ENCODE measurements around the gene DBT. TPM values are rescaled to one million over a fixed set of nuclear protein-coding genes. Genes with fewer than 3 reads are reported as not detected.

The DBT gene
- total RNA-seq, 1 experiment from 2014 or later = 14.0 TPM

GRCh38 chr1:100279358-100279923, 29.8 kb upstream of the DBT start:
- Histone ChIP-seq H3K9me3 (ENCODE audit: control insufficient read depth in 1 of 2, insufficient read depth in 1 of 2, low read depth in 1 of 2, low read length in 2 of 2) (no peaks in the 10 kb centered on the region), H3K9ac (ENCODE audit: low read length) (no peak overlapping the region), H3K9me2 (ENCODE audit: insufficient read depth) (no peaks in the 10 kb centered on the region), H4K20me1 (ENCODE audit: insufficient read depth) (no peaks in the 10 kb centered on the region; the same call in 1 of the 2 replicates), H3K4me1 (ENCODE audit: control insufficient read depth in 1 of 2, insufficient read depth in 2 of 2, low read length in 2 of 2) (no peaks in the 10 kb centered on the region), H3K27ac (ENCODE audit: low read depth, low read length) (no peak overlapping the region), H3K79me2 (ENCODE audit: insufficient read depth, low read length) (no peaks in the 10 kb centered on the region), H3K36me3 (ENCODE audit: control insufficient read depth in 1 of 2, insufficient read depth in 2 of 2, low read length in 2 of 2) (peaks cover 32 to 37% of the 10 kb centered on the region in 2 experiments), H3K4me3 (replicated peaks in 1 of 2; ENCODE audit: low read depth in 1 of 2, low read length in 2 of 2) (no peak overlapping the region), H3K27me3 (ENCODE audit: insufficient read depth, low read length) (no peaks in the 10 kb centered on the region), H2AFZ (ENCODE audit: low read depth, low read length, poor library complexity, severe bottlenecking) (no peak overlapping the region), H3K4me2 (ENCODE audit: low read length) (no peak overlapping the region)
- TF ChIP-seq MAX (IDR thresholded peaks at IDR 0.05) (no peak), SP1 (IDR thresholded peaks at IDR 0.05; ENCODE audit: low read depth) (no peak), EZH2 (IDR thresholded peaks at IDR 0.05) (no peak), SRF (IDR thresholded peaks at IDR 0.05; ENCODE audit: low read depth) (no peak), CEBPB (IDR thresholded peaks at IDR 0.05; ENCODE audit: low read depth) (no peak), YY1 (IDR thresholded peaks at IDR 0.05; ENCODE audit: extremely low read depth, insufficient replicate concordance, low read depth, low read length) (no peak), ZFX (IDR thresholded peaks at IDR 0.05) (no peak), ZNF274 (IDR thresholded peaks at IDR 0.05; ENCODE audit: low read depth, low read length) (no peak), EZH2phosphoT487 (IDR thresholded peaks at IDR 0.05; ENCODE audit: borderline replicate concordance) (no peak), ATF3 (IDR thresholded peaks at IDR 0.05) (no peak), TCF7L2 (IDR thresholded peaks at IDR 0.05; ENCODE audit: borderline replicate concordance, extremely low read depth, insufficient read depth, insufficient read length) (no peak)
- ChIA-PET POLR2A (no interaction called here), RAD21 (ENCODE audit: low non-redundant PET in 1 of 2, low total read pairs in 2 of 2, uncharacterized antibody in 2 of 2, unreplicated experiment in 2 of 2) (no interaction called here), CTCF (no interaction called here)
- intact Hi-C loops (cut with micrococcal nuclease) = no loop called here
- no peak for DNase-seq (ENCODE audit: low read depth, low spot score)
- BruUV-seq (replicated peaks) = no TSS peak
- no peak for ATAC-seq

GRCh38 chr1:100277866-100278265, 28.2 kb upstream of the DBT start:
- DNase-seq (ENCODE audit: low read depth, low spot score) = no peak
- POLR2A ChIA-PET = no interaction called here
- TF ChIP-seq TCF7L2 (IDR thresholded peaks at IDR 0.05; ENCODE audit: borderline replicate concordance, extremely low read depth, insufficient read depth, insufficient read length) = no peak
- no peak for TF ChIP-seq CTCF (IDR thresholded peaks at IDR 0.05 in 2 of 3, conservative IDR thresholded peaks at IDR 0.05 in 1 of 3; ENCODE audit: borderline replicate concordance in 1 of 3, insufficient read depth in 1 of 3, low read depth in 2 of 3, low read length in 2 of 3)
- no peak for TF ChIP-seq FOSL1 (IDR thresholded peaks at IDR 0.05; ENCODE audit: low read depth)
- no peak for TF ChIP-seq EZH2 (IDR thresholded peaks at IDR 0.05)
- TF ChIP-seq SRF (IDR thresholded peaks at IDR 0.05; ENCODE audit: low read depth) = no peak
- TF ChIP-seq MAX (IDR thresholded peaks at IDR 0.05) = no peak
- TF ChIP-seq SP1 (IDR thresholded peaks at IDR 0.05; ENCODE audit: low read depth) = no peak
- TF ChIP-seq ZNF274 (IDR thresholded peaks at IDR 0.05; ENCODE audit: low read depth, low read length) = no peak
- no peak for TF ChIP-seq ZBTB33 (IDR thresholded peaks at IDR 0.05; ENCODE audit: extremely low read depth, insufficient replicate concordance, low read length)
- TF ChIP-seq YY1 (IDR thresholded peaks at IDR 0.05; ENCODE audit: extremely low read depth, insufficient replicate concordance, low read depth, low read length) = no peak
- TF ChIP-seq ZFX (IDR thresholded peaks at IDR 0.05) = no peak

More at GRCh38 chr1:100277866-100278265, 28.2 kb upstream of the DBT start:
- H3K36me3 ChIP-seq (ENCODE audit: control insufficient read depth in 1 of 2, insufficient read depth in 2 of 2, low read length in 2 of 2) = peaks cover 43 to 48% of the 10 kb centered on the region in 2 experiments
- H3K9ac ChIP-seq (ENCODE audit: low read length) = no peak overlapping the region
- no peak for ATAC-seq
- H3K9me3 ChIP-seq (ENCODE audit: control insufficient read depth in 1 of 2, insufficient read depth in 1 of 2, low read depth in 1 of 2, low read length in 2 of 2) = no peaks in the 10 kb centered on the region
- intact Hi-C loops (cut with micrococcal nuclease) = no loop called here
- H3K4me1 ChIP-seq (ENCODE audit: control insufficient read depth in 1 of 2, insufficient read depth in 2 of 2, low read length in 2 of 2) = no peaks in the 10 kb centered on the region
- no peaks in the 10 kb centered on the region for H3K27me3 ChIP-seq (ENCODE audit: insufficient read depth, low read length)
- H3K4me2 ChIP-seq (ENCODE audit: low read length) = no peak overlapping the region
- ChIA-PET CTCF (no interaction called here), RAD21 (ENCODE audit: low non-redundant PET in 1 of 2, low total read pairs in 2 of 2, uncharacterized antibody in 2 of 2, unreplicated experiment in 2 of 2) (no interaction called here)
- no peaks in the 10 kb centered on the region for H3K9me2 ChIP-seq (ENCODE audit: insufficient read depth)
- H3K4me3 ChIP-seq (replicated peaks in 1 of 2; ENCODE audit: low read depth in 1 of 2, low read length in 2 of 2) = no peak overlapping the region
- H4K20me1 ChIP-seq (ENCODE audit: insufficient read depth) = no peaks in the 10 kb centered on the region
- no TSS peak for BruUV-seq (replicated peaks)
- no peak overlapping the region for H3K27ac ChIP-seq (ENCODE audit: low read depth, low read length)
- H3K79me2 ChIP-seq (ENCODE audit: insufficient read depth, low read length) = no peaks in the 10 kb centered on the region; the same call in 1 of the 2 replicates
- H2AFZ ChIP-seq (ENCODE audit: low read depth, low read length, poor library complexity, severe bottlenecking) = no peak overlapping the region

All from HCT116 (cell line).